ENCODE results near the gene CHD5. TPM values are rescaled to one million over a fixed set of nuclear protein-coding genes. Genes with fewer than 3 reads are reported as not detected.

The CHD5 gene
- total RNA-seq, 4 donors from 2014 or later, result 5.5 to 16.9 (median 12.0) TPM

GRCh38 chr1:6084781-6085495 lies 95.2 kb downstream of the CHD5 start:
- 89% methylated on average over 17 of the region's 18 CpGs for WGBS
- intact Hi-C loops (cut with DNase I), result no loop called here
- Histone ChIP-seq H3K4me3 (no peak overlapping the region), H3K4me1 (peaks cover 0 to 27% (median 22%) of the 10 kb centered on the region in 4 donors), H3K36me3 (peaks cover 0 to 5% (median 2%) of the 10 kb centered on the region in 4 donors), H3K27ac (replicated peaks in 1 of 4) (no peak overlapping the region), H3K27me3 (no peaks in the 10 kb centered on the region), H3K9me3 (no peaks in the 10 kb centered on the region)
- DNase-seq (ENCODE audit: extremely low spot score), result no peak
- no peak for TF ChIP-seq EP300 (IDR thresholded peaks at IDR 0.05)
- no peak for TF ChIP-seq POLR2AphosphoS5 (IDR thresholded peaks at IDR 0.05)
- TF ChIP-seq POLR2A (IDR thresholded peaks at IDR 0.05; ENCODE audit: low read depth), result no peak
- no peak for TF ChIP-seq CTCF (IDR thresholded peaks at IDR 0.05)

- intact Hi-C loops (cut with DNase I), result no loop called here
- no peak overlapping the region for H3K27ac ChIP-seq (replicated peaks in 1 of 4)
These were observed 96.2 kb downstream of the CHD5 start for GRCh38 chr1:6083801-6084446.

GRCh38 chr1:6083385-6083784 lies 96.7 kb downstream of the CHD5 start:
- Histone ChIP-seq H3K4me3 (no peak overlapping the region), H3K4me1 (peaks cover 0 to 27% (median 22%) of the 10 kb centered on the region in 4 donors), H3K27ac (replicated peaks in 1 of 4) (no peak overlapping the region), H3K36me3 (peaks cover 0 to 5% (median 2%) of the 10 kb centered on the region in 4 donors), H3K27me3 (no peaks in the 10 kb centered on the region), H3K9me3 (no peaks in the 10 kb centered on the region)
- no peak for DNase-seq (ENCODE audit: extremely low spot score)
- no peak for TF ChIP-seq CTCF (IDR thresholded peaks at IDR 0.05)
- no peak for TF ChIP-seq POLR2A (IDR thresholded peaks at IDR 0.05; ENCODE audit: low read depth)
- no peak for TF ChIP-seq POLR2AphosphoS5 (IDR thresholded peaks at IDR 0.05)
- no peak for TF ChIP-seq EP300 (IDR thresholded peaks at IDR 0.05)
- intact Hi-C loops (cut with DNase I), result no loop called here
- 85% methylated on average over 10 of the region's 18 CpGs for WGBS

More at GRCh38 chr1:6083801-6084446, 96.2 kb downstream of the CHD5 start:
- no peaks in the 10 kb centered on the region for H3K27me3 ChIP-seq
- H3K36me3 ChIP-seq, result peaks cover 0 to 5% (median 2%) of the 10 kb centered on the region in 4 donors
- TF ChIP-seq CTCF (IDR thresholded peaks at IDR 0.05), result no peak
- no peak for TF ChIP-seq POLR2A (IDR thresholded peaks at IDR 0.05; ENCODE audit: low read depth)
- no peak for TF ChIP-seq POLR2AphosphoS5 (IDR thresholded peaks at IDR 0.05)
- TF ChIP-seq EP300 (IDR thresholded peaks at IDR 0.05), result no peak
- WGBS, result 73% methylated on average over 12 of the region's 12 CpGs
- peaks cover 0 to 27% (median 22%) of the 10 kb centered on the region in 4 donors for H3K4me1 ChIP-seq
- no peak for DNase-seq (ENCODE audit: extremely low spot score)
- H3K4me3 ChIP-seq, result no peak overlapping the region
- H3K9me3 ChIP-seq, result no peaks in the 10 kb centered on the region

- DNase-seq (ENCODE audit: extremely low spot score), result no peak
- H3K36me3 ChIP-seq, result peaks cover 0 to 5% (median 2%) of the 10 kb centered on the region in 4 donors
- H3K4me3 ChIP-seq, result no peak overlapping the region
- H3K27ac ChIP-seq (replicated peaks in 1 of 4), result no peak overlapping the region
- TF ChIP-seq CTCF (IDR thresholded peaks at IDR 0.05) (peak in 1 of 3 experiments; percentile 26), POLR2AphosphoS5 (IDR thresholded peaks at IDR 0.05) (no peak), EP300 (IDR thresholded peaks at IDR 0.05) (no peak), POLR2A (IDR thresholded peaks at IDR 0.05; ENCODE audit: low read depth) (no peak)
- no peaks in the 10 kb centered on the region for H3K9me3 ChIP-seq
- peaks cover 0 to 27% (median 22%) of the 10 kb centered on the region in 4 donors for H3K4me1 ChIP-seq
- no peaks in the 10 kb centered on the region for H3K27me3 ChIP-seq
- 56% methylated on average over 7 of the region's 10 CpGs for WGBS
- intact Hi-C loops (cut with DNase I), result no loop called here
These were observed 97.6 kb downstream of the CHD5 start for GRCh38 chr1:6082430-6082971.

Measured in esophagus muscularis mucosa (tissue), 4 donors.